Erythroblast (primary cell): Measurements from ENCODE around the gene TFDP1.

Source experiments
- DNase-seq, 2 experiments: peaks; one replicate each; lab custom pipeline; 2025; lab: John Stamatoyannopoulos, UW
- GATA1 ChIP-seq: IDR thresholded peaks from 2 replicates; pipeline ENCODE4 v1.6.1; 2011; ENCODE audit warnings: low read depth, mild to moderate bottlenecking, control low read depth, low read length, moderate library complexity
- POLR2A ChIP-seq: IDR thresholded peaks from 2 replicates; pipeline ENCODE4 v1.6.1; 2011; ENCODE audit warnings: mild to moderate bottlenecking, low read length

Gene TFDP1

GRCh38 chr13:113657851-113658741, 73.5 kb downstream of the TFDP1 start, which contains the start of gene ATP4B:
ATP4B (minus strand) TSS chr13:113658198; CDS start chr13:113658144, 54 bp downstream.
- no peak for DNase-seq
- no peak for TF ChIP-seq POLR2A
- TF ChIP-seq GATA1: no peak

- no peak for DNase-seq
- no peak for TF ChIP-seq POLR2A
- no peak for TF ChIP-seq GATA1
Observed at GRCh38 chr13:113658836-113659235, 74.3 kb downstream of the TFDP1 start.

GRCh38 chr13:113659337-113659736, 74.8 kb downstream of the TFDP1 start:
- TF ChIP-seq POLR2A: no peak
- TF ChIP-seq GATA1: no peak
- DNase-seq: no peak

GRCh38 chr13:113660066-113660465, 75.5 kb downstream of the TFDP1 start:
- TF ChIP-seq GATA1 (no peak), POLR2A (no peak)
- DNase-seq: no peak

GRCh38 chr13:113661509-113661908, 77.0 kb downstream of the TFDP1 start:
- TF ChIP-seq GATA1: no peak
- no peak for TF ChIP-seq POLR2A
- DNase-seq: no peak

GRCh38 chr13:113663934-113664333, 79.4 kb downstream of the TFDP1 start:
- no peak for TF ChIP-seq POLR2A
- TF ChIP-seq GATA1: no peak
- no peak for DNase-seq

- no peak for TF ChIP-seq GATA1
- TF ChIP-seq POLR2A: no peak
- DNase-seq: peak; percentile 39 to 55
Observed at GRCh38 chr13:113664751-113665596, 80.4 kb downstream of the TFDP1 start.

GRCh38 chr13:113665597-113666328, 81.2 kb downstream of the TFDP1 start:
- DNase-seq: peak; percentile 47 to 71
- no peak for TF ChIP-seq POLR2A
- no peak for TF ChIP-seq GATA1

GRCh38 chr13:113666329-113666670, 81.7 kb downstream of the TFDP1 start:
- DNase-seq: no peak
- TF ChIP-seq GATA1: no peak
- TF ChIP-seq POLR2A: no peak

GRCh38 chr13:113666951-113667701, 82.6 kb downstream of the TFDP1 start, which contains the start of gene GRK1:
GRK1 (plus strand) TSS chr13:113667219; CDS start chr13:113667387, 168 bp downstream.
- TF ChIP-seq POLR2A: no peak
- no peak for TF ChIP-seq GATA1
- DNase-seq: peak in 1 of 2 experiments; percentile 48

- DNase-seq: no peak
- no peak for TF ChIP-seq GATA1
- no peak for TF ChIP-seq POLR2A
Observed at GRCh38 chr13:113667771-113668490, 83.4 kb downstream of the TFDP1 start.

DNA sequence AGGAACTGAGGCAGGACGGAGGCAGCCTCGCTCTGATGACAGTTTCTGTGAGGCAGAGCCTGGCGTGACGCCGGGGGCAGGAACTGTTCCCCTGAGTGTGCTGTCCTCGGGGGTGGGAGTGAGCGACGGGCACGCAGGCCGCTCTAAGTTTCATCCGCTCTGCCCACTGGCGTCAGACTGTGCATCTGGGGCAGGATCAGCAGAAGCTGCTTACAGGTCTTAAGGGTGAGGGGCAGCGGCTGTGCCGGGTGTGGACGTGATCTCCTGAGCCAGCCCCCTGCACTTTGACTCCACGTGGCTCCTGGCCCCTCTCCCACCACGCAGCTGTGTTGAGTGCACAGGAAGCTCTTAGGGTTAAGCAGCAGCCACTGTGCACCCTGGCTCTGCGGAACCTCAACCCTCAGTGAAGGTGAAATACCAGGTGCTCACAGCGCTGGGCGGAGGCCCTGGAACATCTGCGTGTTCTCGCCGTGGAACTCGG, 84.0 kb downstream of the TFDP1 start:
- no peak for DNase-seq
- no peak for TF ChIP-seq GATA1
- TF ChIP-seq POLR2A: no peak
